ENCODE data around the gene MTOR. TPM values are rescaled to one million over a fixed set of nuclear protein-coding genes. Genes with fewer than 3 reads are reported as not detected.

The MTOR gene
- total RNA-seq, 2 donors from 2014 or later, result 26.2 to 28.3 TPM

DNA sequence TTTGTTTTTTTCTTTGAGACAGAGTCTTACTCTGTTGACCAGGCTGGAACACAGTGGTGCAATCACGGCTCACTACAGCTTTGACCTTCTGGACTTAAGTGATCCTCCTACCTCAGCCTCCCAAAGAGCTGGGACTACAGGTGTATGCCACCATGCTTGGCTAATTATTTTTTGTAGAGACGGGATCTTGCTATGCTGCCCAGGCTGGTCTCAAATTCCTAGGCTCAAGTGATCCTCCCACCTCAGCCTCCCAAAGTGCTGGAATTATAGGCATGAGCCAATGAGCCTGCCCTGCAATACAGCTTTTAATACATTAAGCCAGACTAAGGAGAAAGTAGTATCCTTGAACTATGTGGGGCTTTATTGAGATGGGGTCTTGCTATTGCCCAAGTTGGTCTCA lies 146.0 kb downstream of the MTOR start:
- no peaks in the 10 kb centered on the region for H3K4me1 ChIP-seq
- intact Hi-C loops (cut with DNase I), result no loop called here
- no peak for DNase-seq
- H3K27me3 ChIP-seq, result no peaks in the 10 kb centered on the region
- H3K27ac ChIP-seq, result no peak overlapping the region
- 94 to 97% methylated on average over 2 of the region's 2 CpGs for WGBS, 2 donors
- peaks cover 0 to 22% of the 10 kb centered on the region in 2 donors for H3K36me3 ChIP-seq (replicated peaks in 1 of 2; ENCODE audit: insufficient read depth in 1 of 2, low read depth in 2 of 2)
- TF ChIP-seq POLR2A (IDR thresholded peaks at IDR 0.05), result no peak
- TF ChIP-seq, protein P1, sequence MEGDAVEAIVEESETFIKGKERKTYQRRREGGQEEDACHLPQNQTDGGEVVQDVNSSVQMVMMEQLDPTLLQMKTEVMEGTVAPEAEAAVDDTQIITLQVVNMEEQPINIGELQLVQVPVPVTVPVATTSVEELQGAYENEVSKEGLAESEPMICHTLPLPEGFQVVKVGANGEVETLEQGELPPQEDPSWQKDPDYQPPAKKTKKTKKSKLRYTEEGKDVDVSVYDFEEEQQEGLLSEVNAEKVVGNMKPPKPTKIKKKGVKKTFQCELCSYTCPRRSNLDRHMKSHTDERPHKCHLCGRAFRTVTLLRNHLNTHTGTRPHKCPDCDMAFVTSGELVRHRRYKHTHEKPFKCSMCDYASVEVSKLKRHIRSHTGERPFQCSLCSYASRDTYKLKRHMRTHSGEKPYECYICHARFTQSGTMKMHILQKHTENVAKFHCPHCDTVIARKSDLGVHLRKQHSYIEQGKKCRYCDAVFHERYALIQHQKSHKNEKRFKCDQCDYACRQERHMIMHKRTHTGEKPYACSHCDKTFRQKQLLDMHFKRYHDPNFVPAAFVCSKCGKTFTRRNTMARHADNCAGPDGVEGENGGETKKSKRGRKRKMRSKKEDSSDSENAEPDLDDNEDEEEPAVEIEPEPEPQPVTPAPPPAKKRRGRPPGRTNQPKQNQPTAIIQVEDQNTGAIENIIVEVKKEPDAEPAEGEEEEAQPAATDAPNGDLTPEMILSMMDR (IDR thresholded peaks at IDR 0.05), result no peak
- no peak overlapping the region for H3K4me3 ChIP-seq
- no peak for ATAC-seq
- H3K9me3 ChIP-seq, result no peaks in the 10 kb centered on the region

- Histone ChIP-seq H3K9me3 (no peaks in the 10 kb centered on the region), H3K4me3 (no peak overlapping the region), H3K27me3 (no peaks in the 10 kb centered on the region), H3K4me1 (peaks cover 6% of the 10 kb centered on the region), H3K36me3 (replicated peaks in 1 of 2; ENCODE audit: insufficient read depth in 1 of 2, low read depth in 2 of 2) (peaks cover 0 to 22% of the 10 kb centered on the region in 2 donors), H3K27ac (no peak overlapping the region)
- TF ChIP-seq, protein P1 (IDR thresholded peaks at IDR 0.05), result no peak
- TF ChIP-seq POLR2A (IDR thresholded peaks at IDR 0.05), result no peak
- intact Hi-C loops (cut with DNase I), result no loop called here
- DNase-seq (no peak), ATAC-seq (no peak)
- WGBS, 2 donors, result 72 to 78% methylated on average over 3 of the region's 3 CpGs
Measured at GRCh38 chr1:11114966-11115365, 147.4 kb downstream of the MTOR start.

GRCh38 chr1:11109047-11109760 lies 153.1 kb downstream of the MTOR start:
- intact Hi-C loops (cut with DNase I), result no loop called here
- ATAC-seq, result no peak
- WGBS, 2 donors, result 85% methylated on average over 7 of the region's 7 CpGs
- no peak overlapping the region for H3K27ac ChIP-seq
- peaks cover 0 to 31% of the 10 kb centered on the region in 2 donors for H3K36me3 ChIP-seq (replicated peaks in 1 of 2; ENCODE audit: insufficient read depth in 1 of 2, low read depth in 2 of 2)
- H3K4me1 ChIP-seq, result peaks cover 6% of the 10 kb centered on the region
- TF ChIP-seq, protein P1 (IDR thresholded peaks at IDR 0.05), result no peak
- TF ChIP-seq POLR2A (IDR thresholded peaks at IDR 0.05), result no peak
- H3K9me3 ChIP-seq, result no peaks in the 10 kb centered on the region
- DNase-seq, result no peak
- no peak overlapping the region for H3K4me3 ChIP-seq
- no peaks in the 10 kb centered on the region for H3K27me3 ChIP-seq

DNA sequence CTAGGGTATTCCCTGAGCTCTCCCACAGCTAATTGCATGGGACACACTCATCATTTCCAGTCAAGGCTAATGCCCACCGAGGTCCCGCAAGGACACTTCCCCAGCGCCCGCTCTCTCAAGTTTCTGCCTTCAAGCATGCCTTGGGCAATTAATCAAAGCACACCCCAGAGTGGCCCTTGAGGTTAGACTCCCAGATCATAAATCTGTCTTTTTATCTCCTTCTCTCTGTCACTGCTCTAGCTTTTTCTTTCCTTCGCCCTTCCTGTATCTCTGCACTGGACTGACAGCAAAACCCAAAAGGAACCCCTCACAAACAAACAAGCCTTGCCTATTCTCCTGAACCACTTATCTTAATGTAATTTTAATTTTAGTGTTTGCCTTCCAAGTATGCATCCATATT lies 154.8 kb downstream of the MTOR start:
- TF ChIP-seq, protein P1 (IDR thresholded peaks at IDR 0.05), result no peak
- no peak for TF ChIP-seq POLR2A (IDR thresholded peaks at IDR 0.05)
- no peak for DNase-seq

GRCh38 chr1:11105586-11105985 lies 156.8 kb downstream of the MTOR start:
- peaks cover 0 to 20% of the 10 kb centered on the region in 2 donors for H3K36me3 ChIP-seq (replicated peaks in 1 of 2; ENCODE audit: insufficient read depth in 1 of 2, low read depth in 2 of 2)
- peaks cover 6% of the 10 kb centered on the region for H3K4me1 ChIP-seq
- H3K27me3 ChIP-seq, result no peaks in the 10 kb centered on the region
- H3K9me3 ChIP-seq, result no peaks in the 10 kb centered on the region
- TF ChIP-seq, protein P1 (IDR thresholded peaks at IDR 0.05), result no peak
- TF ChIP-seq POLR2A (IDR thresholded peaks at IDR 0.05), result no peak
- no peak for DNase-seq
- H3K4me3 ChIP-seq, result no peak overlapping the region
- intact Hi-C loops (cut with DNase I), result no loop called here
- no peak for ATAC-seq
- WGBS, 2 donors, result 90 to 95% methylated on average over 10 of the region's 10 CpGs
- no peak overlapping the region for H3K27ac ChIP-seq

More for the DNA sequence above, 154.8 kb downstream of the MTOR start:
- no peaks in the 10 kb centered on the region for H3K27me3 ChIP-seq
- peaks cover 6% of the 10 kb centered on the region for H3K4me1 ChIP-seq
- peaks cover 0 to 22% of the 10 kb centered on the region in 2 donors for H3K36me3 ChIP-seq (replicated peaks in 1 of 2; ENCODE audit: insufficient read depth in 1 of 2, low read depth in 2 of 2)
- H3K9me3 ChIP-seq, result no peaks in the 10 kb centered on the region
- intact Hi-C loops (cut with DNase I), result no loop called here
- WGBS, 2 donors, result 92 to 96% methylated on average over 5 of the region's 5 CpGs
- no peak for ATAC-seq
- H3K27ac ChIP-seq, result no peak overlapping the region
- H3K4me3 ChIP-seq, result no peak overlapping the region
